Head of caudate nucleus (tissue), 42 donors: Measurements from ENCODE around the gene FOXF1.
A peak's percentile ranks its signal among the peaks of the same experiment; 100 is the strongest.

Experiments used
- DNase-seq, 42 donors: peaks; one replicate each; pipeline versions ENCODE4 v3.0.0 to v3.0.0-alpha.2; 2020 to 2021; ENCODE audit warnings: mixed read lengths in 7 of 42
- intact Hi-C: fragments of 100-400 bp; cut with DNase I; formaldehyde crosslinking; loops from one replicate; pipeline ENCODE4 v1.15.0; 2022

FOXF1 gene

GRCh38 chr16:86563469-86564345 is 53.4 kb downstream of the FOXF1 start:
- peak; percentile 80 to 96 (median 91) for DNase-seq
- intact Hi-C loops, result loop anchor here (5.0 kb wide), 2 partner anchors 499 to 714 kb away; no protein-coding TSS in a partner anchor
